HFFc6 (cell line): ENCODE measurements around the gene CFAP161. TPM values are rescaled to one million over a fixed set of nuclear protein-coding genes. Genes with fewer than 3 reads are reported as not detected.
"Not testable (repeated sequence)": the region's sequence is repeated elsewhere in the genome, so short reads cannot be mapped to it uniquely, and the experiment has no call there.

Experiments used
- DNase-seq: peaks from one replicate; pipeline ENCODE4 v3.0.0-alpha.2; 2018
- H3K27ac Mint-ChIP-seq: 2 replicates; pipeline ENCODE4 v1.8.0; 2020; ENCODE audit warnings: mild to moderate bottlenecking, mixed read lengths
- H3K27me3 Mint-ChIP-seq: 2 replicates; pipeline ENCODE4 v1.8.0; 2021; ENCODE audit warnings: mild to moderate bottlenecking, moderate library complexity, mixed read lengths; ENCODE audit not compliant: insufficient read depth
- H3K36me3 Mint-ChIP-seq: 2 replicates; pipeline ENCODE4 v1.8.0; 2021; ENCODE audit warnings: low read depth, mixed read lengths
- H3K4me1 Mint-ChIP-seq: 2 replicates; pipeline ENCODE4 v1.8.0; 2020; ENCODE audit warnings: low read depth, mixed read lengths
- H3K4me3 Mint-ChIP-seq: 2 replicates; pipeline ENCODE4 v1.8.0; 2020; ENCODE audit warnings: mild to moderate bottlenecking, moderate library complexity, mixed read lengths
- H3K9me3 Mint-ChIP-seq: 2 replicates; pipeline ENCODE4 v1.8.0; 2020; ENCODE audit warnings: mild to moderate bottlenecking, mixed read lengths
- total RNA-seq, 6 experiments: library from RNA; stranded (reverse); fragmentation: NEBNext Ultra II Directional; extraction: Animal tissue kit (Norgen Biotek cat#: 25700); gene quantifications; 2 replicates in 1 of 6; 3 replicates in 5 of 6; pipeline ENCODE4 v1.2.3, GENCODE V29; 2021
- TF ChIP-seq, protein P1 (sequence below): fragments of 200-600 bp; sonication (generic); IDR thresholded peaks from 2 replicates; pipeline ENCODE4 v1.5.0; 2021; ENCODE audit warnings: antibody characterized with exemption, mild to moderate bottlenecking

The CFAP161 gene
- total RNA-seq, 6 experiments from 2014 or later: 0.20 to 0.43 TPM; not detected in 4

- H3K4me1 Mint-ChIP-seq: peaks cover 23% of the 10 kb centered on the region
- H3K4me3 Mint-ChIP-seq: no peak overlapping the region
These were observed 14.0 kb upstream of the CFAP161 start for GRCh38 chr15:81120069-81120468.

GRCh38 chr15:81126892-81127291 is 7.2 kb upstream of the CFAP161 start:
- no peak for DNase-seq
- H3K27ac Mint-ChIP-seq: no peak overlapping the region
- no peaks in the 10 kb centered on the region for H3K4me1 Mint-ChIP-seq
- TF ChIP-seq, protein P1, sequence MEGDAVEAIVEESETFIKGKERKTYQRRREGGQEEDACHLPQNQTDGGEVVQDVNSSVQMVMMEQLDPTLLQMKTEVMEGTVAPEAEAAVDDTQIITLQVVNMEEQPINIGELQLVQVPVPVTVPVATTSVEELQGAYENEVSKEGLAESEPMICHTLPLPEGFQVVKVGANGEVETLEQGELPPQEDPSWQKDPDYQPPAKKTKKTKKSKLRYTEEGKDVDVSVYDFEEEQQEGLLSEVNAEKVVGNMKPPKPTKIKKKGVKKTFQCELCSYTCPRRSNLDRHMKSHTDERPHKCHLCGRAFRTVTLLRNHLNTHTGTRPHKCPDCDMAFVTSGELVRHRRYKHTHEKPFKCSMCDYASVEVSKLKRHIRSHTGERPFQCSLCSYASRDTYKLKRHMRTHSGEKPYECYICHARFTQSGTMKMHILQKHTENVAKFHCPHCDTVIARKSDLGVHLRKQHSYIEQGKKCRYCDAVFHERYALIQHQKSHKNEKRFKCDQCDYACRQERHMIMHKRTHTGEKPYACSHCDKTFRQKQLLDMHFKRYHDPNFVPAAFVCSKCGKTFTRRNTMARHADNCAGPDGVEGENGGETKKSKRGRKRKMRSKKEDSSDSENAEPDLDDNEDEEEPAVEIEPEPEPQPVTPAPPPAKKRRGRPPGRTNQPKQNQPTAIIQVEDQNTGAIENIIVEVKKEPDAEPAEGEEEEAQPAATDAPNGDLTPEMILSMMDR: no peak
- H3K9me3 Mint-ChIP-seq: no peaks in the 10 kb centered on the region
- no peak overlapping the region for H3K4me3 Mint-ChIP-seq
- H3K27me3 Mint-ChIP-seq: peaks cover 8% of the 10 kb centered on the region; the same call in 1 of the 2 replicates
- no peaks in the 10 kb centered on the region for H3K36me3 Mint-ChIP-seq

More at GRCh38 chr15:81120069-81120468, 14.0 kb upstream of the CFAP161 start:
- Mint-ChIP-seq H3K36me3 (no peaks in the 10 kb centered on the region), H3K27ac (no peak overlapping the region), H3K9me3 (no peaks in the 10 kb centered on the region), H3K27me3 (peaks cover 14% of the 10 kb centered on the region)
- no peak for DNase-seq
- TF ChIP-seq, protein P1: no peak

- not testable (repeated sequence) for DNase-seq, H3K36me3 Mint-ChIP-seq, H3K9me3 Mint-ChIP-seq, H3K27ac Mint-ChIP-seq, H3K4me1 Mint-ChIP-seq, H3K4me3 Mint-ChIP-seq, H3K27me3 Mint-ChIP-seq
These were observed 7.4 kb downstream of the CFAP161 start for GRCh38 chr15:81141478-81141877.

DNA sequence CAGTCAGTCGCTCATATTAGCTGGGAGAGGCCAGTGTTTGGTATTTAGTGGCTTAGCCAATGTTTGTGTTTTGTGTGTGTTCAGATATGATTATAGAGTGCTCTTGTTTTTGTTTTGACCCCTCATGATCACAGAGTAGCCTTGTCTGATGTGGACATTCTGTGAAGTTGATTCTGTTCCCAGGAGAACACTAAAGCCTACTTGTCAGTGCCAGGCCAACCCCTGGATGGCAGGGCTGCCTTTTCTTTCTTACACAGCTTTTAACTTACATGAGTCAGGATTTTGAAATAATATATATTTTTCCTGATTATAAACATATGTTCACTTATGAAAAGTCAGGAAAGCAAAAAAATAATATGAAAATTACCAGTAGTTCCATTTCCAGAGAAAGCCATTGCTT is 11.9 kb downstream of the CFAP161 start:
- TF ChIP-seq, protein P1: no peak
- H3K27ac Mint-ChIP-seq: no peak overlapping the region
- DNase-seq: no peak

GRCh38 chr15:81146466-81146865 is 12.4 kb downstream of the CFAP161 start:
- H3K4me1 Mint-ChIP-seq: no peaks in the 10 kb centered on the region
- TF ChIP-seq, protein P1: no peak
- H3K4me3 Mint-ChIP-seq: no peak overlapping the region
- no peaks in the 10 kb centered on the region for H3K36me3 Mint-ChIP-seq
- no peak for DNase-seq
- no peak overlapping the region for H3K27ac Mint-ChIP-seq
- H3K9me3 Mint-ChIP-seq: no peaks in the 10 kb centered on the region
- peaks cover 7% of the 10 kb centered on the region for H3K27me3 Mint-ChIP-seq

More for the DNA sequence above, 11.9 kb downstream of the CFAP161 start:
- no peaks in the 10 kb centered on the region for H3K4me1 Mint-ChIP-seq
- H3K27me3 Mint-ChIP-seq: peaks cover 7% of the 10 kb centered on the region
- no peak overlapping the region for H3K4me3 Mint-ChIP-seq
- no peaks in the 10 kb centered on the region for H3K36me3 Mint-ChIP-seq
- no peaks in the 10 kb centered on the region for H3K9me3 Mint-ChIP-seq

GRCh38 chr15:81151389-81151788 is 17.3 kb downstream of the CFAP161 start:
- TF ChIP-seq, protein P1: no peak
- H3K4me3 Mint-ChIP-seq: no peak overlapping the region
- peaks cover 5% of the 10 kb centered on the region for H3K4me1 Mint-ChIP-seq
- H3K27me3 Mint-ChIP-seq: peaks cover 4% of the 10 kb centered on the region
- DNase-seq: no peak
- H3K36me3 Mint-ChIP-seq: no peaks in the 10 kb centered on the region
- no peaks in the 10 kb centered on the region for H3K9me3 Mint-ChIP-seq
- no peak overlapping the region for H3K27ac Mint-ChIP-seq
